ENCODE results near the gene ABCA7.
"Not testable (repeated sequence)": the region's sequence is repeated elsewhere in the genome, so short reads cannot be mapped to it uniquely, and the experiment has no call there.

ABCA7 gene

GRCh38 chr19:1019980-1020867 is 19.7 kb upstream of the ABCA7 start:
- POLR2A ChIA-PET = interaction anchor here (1.2 to 4.3 kb wide), 2 partner anchors 13 to 249 kb away, joined by 3 to 16 read pairs; partner anchors contain the start of gene CIRBP
- CTCF ChIA-PET = no interaction called here
- TF ChIP-seq, protein P1, sequence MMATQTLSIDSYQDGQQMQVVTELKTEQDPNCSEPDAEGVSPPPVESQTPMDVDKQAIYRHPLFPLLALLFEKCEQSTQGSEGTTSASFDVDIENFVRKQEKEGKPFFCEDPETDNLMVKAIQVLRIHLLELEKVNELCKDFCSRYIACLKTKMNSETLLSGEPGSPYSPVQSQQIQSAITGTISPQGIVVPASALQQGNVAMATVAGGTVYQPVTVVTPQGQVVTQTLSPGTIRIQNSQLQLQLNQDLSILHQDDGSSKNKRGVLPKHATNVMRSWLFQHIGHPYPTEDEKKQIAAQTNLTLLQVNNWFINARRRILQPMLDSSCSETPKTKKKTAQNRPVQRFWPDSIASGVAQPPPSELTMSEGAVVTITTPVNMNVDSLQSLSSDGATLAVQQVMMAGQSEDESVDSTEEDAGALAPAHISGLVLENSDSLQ (IDR thresholded peaks at IDR 0.05) = no peak
- TF ChIP-seq CTBP1 (IDR thresholded peaks at IDR 0.05; ENCODE audit: borderline replicate concordance) (no peak), FOXK2 (IDR thresholded peaks at IDR 0.05) (no peak), HDGF (IDR thresholded peaks at IDR 0.05; ENCODE audit: borderline replicate concordance) (no peak), ELF4 (IDR thresholded peaks at IDR 0.05) (no peak), SUZ12 (IDR thresholded peaks at IDR 0.05) (no peak), NFRKB (IDR thresholded peaks at IDR 0.05) (no peak), L3MBTL2 (conservative IDR thresholded peaks at IDR 0.05) (no peak), FOXA1 (IDR thresholded peaks at IDR 0.05) (no peak), FOXM1 (IDR thresholded peaks at IDR 0.05; ENCODE audit: borderline replicate concordance) (no peak), TARDBP (IDR thresholded peaks at IDR 0.05) (no peak), LEF1 (IDR thresholded peaks at IDR 0.05; ENCODE audit: borderline replicate concordance) (no peak), ZNF384 (IDR thresholded peaks at IDR 0.05) (no peak), ARNT (IDR thresholded peaks at IDR 0.05) (no peak), BHLHE40 (IDR thresholded peaks at IDR 0.05; ENCODE audit: borderline replicate concordance) (no peak)
- DNase-seq (ENCODE audit: extremely low spot score) = no peak

GRCh38 chr19:1020868-1021425 is 19.0 kb upstream of the ABCA7 start, which contains the start of gene TMEM259:
TSS of gene TMEM259 (minus strand) at chr19:1021123. CDS start at chr19:1020996, 127 bp downstream.
- CTCF ChIA-PET = interaction anchor here (0.6 kb wide), 1 partner anchor 434 kb away, joined by 4 read pairs; no protein-coding TSS in a partner anchor
- POLR2A ChIA-PET = interaction anchor here (0.6 to 4.3 kb wide), 8 partner anchors 11 to 248 kb away, joined by 3 to 16 read pairs (median 4); partner anchors contain the start of gene CIRBP

DNA sequence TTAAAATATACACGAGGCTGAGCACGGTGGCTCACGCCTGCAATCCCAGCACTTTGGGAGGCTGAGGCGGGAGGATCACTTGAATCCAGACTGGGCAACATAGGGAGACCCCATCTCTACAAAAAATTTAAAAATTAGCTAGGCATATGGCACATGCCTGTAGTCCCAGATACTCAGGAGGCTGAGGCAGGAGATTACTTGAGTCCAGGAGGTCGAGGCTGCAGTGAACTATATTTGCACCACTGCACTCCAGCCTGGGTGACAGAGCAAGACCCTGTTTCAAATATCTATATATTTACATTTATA is 16.1 kb upstream of the ABCA7 start:
- CTCF ChIA-PET = interaction anchor here (0.9 kb wide), 1 partner anchor 43 kb away, joined by 3 read pairs; the partner anchor contains the start of gene ARHGAP45
- POLR2A ChIA-PET; DNase-seq (ENCODE audit: extremely low spot score): not testable (repeated sequence)

More at GRCh38 chr19:1020868-1021425, 19.0 kb upstream of the ABCA7 start, which contains the start of gene TMEM259:
- DNase-seq (ENCODE audit: extremely low spot score) = peak; percentile 96
- TF ChIP-seq LEF1 (IDR thresholded peaks at IDR 0.05; ENCODE audit: borderline replicate concordance) (peak; percentile 70), SUZ12 (IDR thresholded peaks at IDR 0.05) (no peak), ELF4 (IDR thresholded peaks at IDR 0.05) (no peak), HDGF (IDR thresholded peaks at IDR 0.05; ENCODE audit: borderline replicate concordance) (no peak), FOXK2 (IDR thresholded peaks at IDR 0.05) (no peak), ARNT (IDR thresholded peaks at IDR 0.05) (no peak), SP1 (IDR thresholded peaks at IDR 0.05) (no peak), FOXM1 (IDR thresholded peaks at IDR 0.05; ENCODE audit: borderline replicate concordance) (0 out of 2 replicates have a peak, but pooled peaks have one; percentile 9), TARDBP (IDR thresholded peaks at IDR 0.05) (no peak), ZNF384 (IDR thresholded peaks at IDR 0.05) (no peak)
- TF ChIP-seq, protein P1 (IDR thresholded peaks at IDR 0.05) = no peak

DNA sequence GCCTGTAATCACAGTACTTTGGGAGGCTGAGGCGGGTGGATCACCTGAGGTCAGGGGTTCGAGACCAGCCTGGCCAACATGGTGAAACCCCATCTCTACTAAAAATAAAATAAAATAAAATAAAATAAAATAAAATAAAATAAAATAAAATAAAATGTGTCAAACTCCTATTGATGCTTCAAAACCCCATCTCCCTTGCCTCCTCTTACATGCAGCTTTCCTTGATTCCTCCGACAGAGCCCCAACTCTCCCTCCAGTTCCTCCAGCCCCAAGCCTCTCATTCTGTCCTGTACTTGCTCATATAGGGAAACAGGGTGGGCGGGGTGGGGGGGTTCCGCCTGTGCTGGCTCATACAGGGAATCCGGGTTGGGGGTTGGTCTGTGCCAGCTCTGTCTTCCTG is 14.8 kb upstream of the ABCA7 start:
- DNase-seq (ENCODE audit: extremely low spot score); CTCF ChIA-PET; POLR2A ChIA-PET: not testable (repeated sequence)

GRCh38 chr19:1025960-1026782 is 13.7 kb upstream of the ABCA7 start, which contains the start of gene CNN2:
TSS of gene CNN2 (plus strand) at chr19:1026608. CDS start at chr19:1026662, 54 bp downstream.
- DNase-seq (ENCODE audit: extremely low spot score) = peak; percentile 75
- POLR2A ChIA-PET = interaction anchor here (0.7 to 3.7 kb wide), 9 partner anchors 10 to 243 kb away, joined by 3 to 29 read pairs (median 3); partner anchors contain the start of genes ABCA7, CIRBP and WDR18
- TF ChIP-seq FOXK2 (IDR thresholded peaks at IDR 0.05) (no peak), BHLHE40 (IDR thresholded peaks at IDR 0.05; ENCODE audit: borderline replicate concordance) (no peak), SUZ12 (IDR thresholded peaks at IDR 0.05) (no peak), ELF4 (IDR thresholded peaks at IDR 0.05) (no peak), CTBP1 (IDR thresholded peaks at IDR 0.05; ENCODE audit: borderline replicate concordance) (no peak), L3MBTL2 (conservative IDR thresholded peaks at IDR 0.05) (0 out of 2 replicates have a peak, but pooled peaks have one; percentile 40), ARNT (IDR thresholded peaks at IDR 0.05) (no peak), LEF1 (IDR thresholded peaks at IDR 0.05; ENCODE audit: borderline replicate concordance) (0 out of 2 replicates have a peak, but pooled peaks have one; percentile 47), HDGF (IDR thresholded peaks at IDR 0.05; ENCODE audit: borderline replicate concordance) (no peak), NFRKB (IDR thresholded peaks at IDR 0.05) (no peak), FOXA1 (IDR thresholded peaks at IDR 0.05) (no peak), TARDBP (IDR thresholded peaks at IDR 0.05) (no peak), ZNF384 (IDR thresholded peaks at IDR 0.05) (no peak)
- TF ChIP-seq, protein P1 (IDR thresholded peaks at IDR 0.05) = no peak
- CTCF ChIA-PET = interaction anchor here (0.8 kb wide), 1 partner anchor 26 kb away, joined by 5 read pairs; the partner anchor contains the start of gene GRIN3B

Measured in HEK293T (cell line).